Loucy (cell line): Measurements from ENCODE around the gene RAD51B.

ENCODE experiments used
- H2AFZ ChIP-seq: fragments of 200-600 bp; sonication (generic); 2 replicates; pipeline ENCODE4 v1.6.0; 2016; ENCODE audit warnings: antibody characterized with exemption, mild to moderate bottlenecking, low read length, moderate library complexity
- H3F3A ChIP-seq: fragments of 200-600 bp; 2 replicates; pipeline ENCODE4 v1.6.0; 2016; ENCODE audit warnings: antibody characterized with exemption, low read depth, mild to moderate bottlenecking
- H3K27me3 ChIP-seq: fragments of 200-600 bp; sonication (generic); 2 replicates; pipeline ENCODE4 v1.6.1; 2014; ENCODE audit warnings: low read length, mild to moderate bottlenecking; ENCODE audit not compliant: insufficient read depth, poor library complexity, severe bottlenecking
- H3K36me3 ChIP-seq: fragments of 200-600 bp; sonication (generic); 2 replicates; pipeline ENCODE4 v1.6.1; 2016; ENCODE audit warnings: low read length; ENCODE audit not compliant: insufficient read depth
- H3K4me1 ChIP-seq: fragments of 200-600 bp; sonication (generic); 2 replicates; pipeline ENCODE4 v1.5.1; 2014; ENCODE audit warnings: low read length, mild to moderate bottlenecking; ENCODE audit not compliant: insufficient read depth, poor library complexity, severe bottlenecking
- H3K4me2 ChIP-seq: fragments of 200-600 bp; sonication (generic); 2 replicates; pipeline ENCODE4 v1.6.0; 2014; ENCODE audit warnings: antibody characterized with exemption, low read length, low read depth, mild to moderate bottlenecking; ENCODE audit not compliant: poor library complexity, severe bottlenecking
- H3K4me3 ChIP-seq: fragments of 200-600 bp; sonication (generic); 2 replicates; pipeline ENCODE4 v1.5.1; 2014; ENCODE audit warnings: low read length, mild to moderate bottlenecking, mixed read lengths; ENCODE audit not compliant: poor library complexity, severe bottlenecking
- H3K79me2 ChIP-seq: fragments of 200-600 bp; sonication (generic); 2 replicates; pipeline ENCODE4 v1.6.1; 2014; ENCODE audit warnings: low read length; ENCODE audit not compliant: insufficient read depth
- H3K9ac ChIP-seq: fragments of 200-600 bp; sonication (generic); 2 replicates; pipeline ENCODE4 v1.6.0; 2014; ENCODE audit warnings: mild to moderate bottlenecking, low read depth, low read length, moderate library complexity; ENCODE audit not compliant: poor library complexity, severe bottlenecking
- H3K9me2 ChIP-seq: fragments of 200-600 bp; sonication (generic); replicated peaks from 2 replicates; pipeline ENCODE4 v1.6.1; 2016; ENCODE audit warnings: low read depth, low read length, mixed read lengths
- H3K9me3 ChIP-seq: fragments of 200-600 bp; sonication (generic); 2 replicates; pipeline ENCODE4 v1.6.1; 2014; ENCODE audit warnings: mild to moderate bottlenecking, antibody characterized with exemption, low read length, low read depth; ENCODE audit not compliant: insufficient read depth
- H4K20me1 ChIP-seq: fragments of 200-600 bp; sonication (generic); 2 replicates; pipeline ENCODE4 v1.6.0; 2014; ENCODE audit warnings: antibody characterized with exemption, low read length, mild to moderate bottlenecking; ENCODE audit not compliant: insufficient read depth, poor library complexity, severe bottlenecking
- EZH2phosphoT487 ChIP-seq: fragments of 200-600 bp; IDR thresholded peaks from 2 replicates; pipeline ENCODE4 v1.6.1; 2018; ENCODE audit warnings: antibody characterized with exemption, mild to moderate bottlenecking, moderate library complexity, borderline replicate concordance
- TF ChIP-seq, protein P1 (sequence below): fragments of 200-600 bp; sonication (generic); conservative IDR thresholded peaks from 2 replicates; pipeline ENCODE4 v1.5.1; 2014; ENCODE audit warnings: mild to moderate bottlenecking, antibody characterized with exemption, low read length

Gene RAD51B

GRCh38 chr14:68748260-68748659 is 928.7 kb downstream of the RAD51B start:
- Histone ChIP-seq H3K36me3 (no peaks in the 10 kb centered on the region), H3K4me3 (no peak overlapping the region), H3K27me3 (no peaks in the 10 kb centered on the region), H3K4me1 (no peaks in the 10 kb centered on the region), H3K9ac (no peak overlapping the region), H3K9me3 (no peaks in the 10 kb centered on the region), H4K20me1 (no peaks in the 10 kb centered on the region), H2AFZ (no peak overlapping the region), H3F3A (no peaks in the 10 kb centered on the region), H3K79me2 (no peaks in the 10 kb centered on the region), H3K4me2 (no peak overlapping the region), H3K9me2 (no peaks in the 10 kb centered on the region)
- TF ChIP-seq, protein P1, sequence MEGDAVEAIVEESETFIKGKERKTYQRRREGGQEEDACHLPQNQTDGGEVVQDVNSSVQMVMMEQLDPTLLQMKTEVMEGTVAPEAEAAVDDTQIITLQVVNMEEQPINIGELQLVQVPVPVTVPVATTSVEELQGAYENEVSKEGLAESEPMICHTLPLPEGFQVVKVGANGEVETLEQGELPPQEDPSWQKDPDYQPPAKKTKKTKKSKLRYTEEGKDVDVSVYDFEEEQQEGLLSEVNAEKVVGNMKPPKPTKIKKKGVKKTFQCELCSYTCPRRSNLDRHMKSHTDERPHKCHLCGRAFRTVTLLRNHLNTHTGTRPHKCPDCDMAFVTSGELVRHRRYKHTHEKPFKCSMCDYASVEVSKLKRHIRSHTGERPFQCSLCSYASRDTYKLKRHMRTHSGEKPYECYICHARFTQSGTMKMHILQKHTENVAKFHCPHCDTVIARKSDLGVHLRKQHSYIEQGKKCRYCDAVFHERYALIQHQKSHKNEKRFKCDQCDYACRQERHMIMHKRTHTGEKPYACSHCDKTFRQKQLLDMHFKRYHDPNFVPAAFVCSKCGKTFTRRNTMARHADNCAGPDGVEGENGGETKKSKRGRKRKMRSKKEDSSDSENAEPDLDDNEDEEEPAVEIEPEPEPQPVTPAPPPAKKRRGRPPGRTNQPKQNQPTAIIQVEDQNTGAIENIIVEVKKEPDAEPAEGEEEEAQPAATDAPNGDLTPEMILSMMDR: no peak
- TF ChIP-seq EZH2phosphoT487: no peak

DNA sequence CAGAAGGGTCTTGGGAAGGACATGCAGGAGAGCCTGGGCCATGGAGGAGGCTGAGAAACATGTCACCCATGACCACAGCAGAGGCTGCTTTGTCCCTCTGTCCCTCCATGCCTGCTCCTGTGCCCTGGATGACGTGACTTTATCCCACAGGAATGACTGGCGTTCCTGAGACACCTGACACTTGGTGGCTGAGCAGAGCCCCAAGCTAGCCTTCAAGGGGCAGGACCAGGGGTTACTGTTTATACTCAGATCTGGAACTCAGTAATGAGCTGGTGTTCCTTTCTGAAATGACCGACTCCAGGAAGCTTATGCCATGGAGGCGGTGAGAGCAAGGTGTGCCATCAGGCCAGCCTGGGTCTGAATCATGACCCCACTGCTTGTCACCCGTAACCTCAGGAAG is 929.1 kb downstream of the RAD51B start:
- Histone ChIP-seq H3K4me3 (no peak overlapping the region), H4K20me1 (no peaks in the 10 kb centered on the region), H3K79me2 (no peaks in the 10 kb centered on the region), H3K9me2 (no peaks in the 10 kb centered on the region), H2AFZ (no peak overlapping the region), H3F3A (no peaks in the 10 kb centered on the region), H3K36me3 (no peaks in the 10 kb centered on the region), H3K9me3 (no peaks in the 10 kb centered on the region), H3K4me1 (no peaks in the 10 kb centered on the region), H3K27me3 (no peaks in the 10 kb centered on the region), H3K9ac (no peak overlapping the region), H3K4me2 (no peak overlapping the region)
- TF ChIP-seq EZH2phosphoT487: no peak
- TF ChIP-seq, protein P1: no peak

DNA sequence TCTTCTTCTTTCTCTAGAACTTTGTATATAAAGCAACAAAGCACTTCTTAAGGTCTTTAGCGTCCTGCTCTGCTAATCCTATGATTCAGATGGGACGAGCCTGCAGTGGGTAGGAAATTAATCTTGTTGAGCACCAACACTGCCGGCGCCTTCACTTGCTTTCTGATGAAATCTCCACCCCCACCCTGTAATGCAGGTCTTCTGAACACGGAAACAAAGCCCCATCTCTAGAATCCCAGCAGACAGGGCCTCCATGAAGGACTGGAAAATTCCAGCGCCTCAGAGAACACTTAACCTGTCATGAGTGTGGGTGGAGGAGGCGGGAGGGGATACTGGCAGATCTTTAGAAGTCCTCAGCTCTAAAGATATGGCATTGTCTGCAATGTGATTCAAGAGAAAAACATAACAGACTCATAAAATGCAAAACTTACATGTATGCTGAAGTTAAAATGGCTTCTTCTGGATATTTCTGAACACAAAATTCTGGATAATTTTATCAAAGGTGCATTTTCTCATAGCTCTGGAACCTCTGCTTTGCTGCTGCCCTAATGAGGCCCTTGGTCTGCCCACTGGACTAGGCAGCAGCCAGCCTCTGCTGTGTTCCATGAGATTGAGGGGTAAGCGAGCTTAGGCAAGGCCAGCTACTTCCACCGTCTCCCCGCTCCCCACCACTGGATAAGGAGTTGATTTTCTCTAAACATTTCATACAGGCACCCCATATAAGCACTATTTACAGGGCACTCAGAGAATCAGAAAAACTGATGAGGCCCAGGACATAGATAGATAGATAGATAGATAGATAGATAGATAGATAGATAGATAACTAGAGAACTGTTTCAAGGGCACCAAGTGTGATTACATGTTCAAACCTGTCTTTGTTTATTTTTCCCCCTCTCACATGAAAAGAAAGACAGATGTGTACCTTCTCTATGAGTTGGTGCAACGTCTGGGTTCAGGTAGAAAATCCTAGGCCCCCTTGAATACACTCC is 930.2 kb downstream of the RAD51B start:
- peaks cover 4% of the 10 kb centered on the region for H3K4me1 ChIP-seq
- TF ChIP-seq EZH2phosphoT487: no peak
- TF ChIP-seq, protein P1: no peak
- H3K79me2 ChIP-seq: no peaks in the 10 kb centered on the region
- no peaks in the 10 kb centered on the region for H3F3A ChIP-seq
- no peaks in the 10 kb centered on the region for H4K20me1 ChIP-seq
- no peaks in the 10 kb centered on the region for H3K36me3 ChIP-seq
- H2AFZ ChIP-seq: peak overlapping the region; percentile 38; the same call in 1 of the 2 replicates
- no peak overlapping the region for H3K9ac ChIP-seq
- H3K4me2 ChIP-seq: no peak overlapping the region
- no peaks in the 10 kb centered on the region for H3K9me3 ChIP-seq
- H3K4me3 ChIP-seq: no peak overlapping the region
- H3K27me3 ChIP-seq: no peaks in the 10 kb centered on the region
- H3K9me2 ChIP-seq: no peaks in the 10 kb centered on the region
